Measurements from ENCODE around the gene RGS9. TPM values are rescaled to one million over a fixed set of nuclear protein-coding genes. Genes with fewer than 3 reads are reported as not detected.

The RGS9 gene
- total and polyA plus RNA-seq, 4 donors: 1.0 to 4.0 (median 2.1) TPM

DNA sequence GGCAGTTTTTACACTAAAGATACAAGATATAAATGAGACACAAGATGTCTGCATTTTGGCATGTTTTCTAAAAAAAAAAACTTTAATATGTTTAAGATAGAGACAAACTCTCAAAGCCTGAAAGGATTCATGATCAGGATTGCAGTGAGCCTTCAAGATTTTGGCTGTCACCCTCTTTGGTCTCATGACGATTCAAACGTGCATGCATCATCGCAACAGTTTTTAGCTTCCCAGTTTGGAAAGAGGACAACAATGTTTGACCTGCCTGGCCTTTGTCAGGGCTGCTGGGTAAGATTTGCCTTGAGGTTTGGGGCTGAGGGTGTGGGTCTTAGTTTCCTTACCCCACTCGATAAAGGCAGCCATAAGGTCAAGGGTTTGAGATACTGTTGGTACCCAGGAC lies 134.1 kb downstream of the RGS9 start:
- no peaks in the 10 kb centered on the region for H3K4me1 ChIP-seq (ENCODE audit: control insufficient read depth in 4 of 4, insufficient read depth in 4 of 4, low read length in 3 of 4)
- H3K9ac ChIP-seq (ENCODE audit: low read depth in 1 of 2, low read length in 2 of 2): no peak overlapping the region
- H3K27ac ChIP-seq (ENCODE audit: low read depth in 1 of 2, low read length in 2 of 2): no peak overlapping the region
- 87% methylated on average over 4 of the region's 4 CpGs for WGBS
- DNase-seq (ENCODE audit: low spot score): no peak
- no peak for TF ChIP-seq NR2F2 (IDR thresholded peaks at IDR 0.05)
- no peak for TF ChIP-seq RAD21 (IDR thresholded peaks at IDR 0.05)
- TF ChIP-seq EGR1 (IDR thresholded peaks at IDR 0.05; ENCODE audit: low read depth in 2 of 2): no peak
- TF ChIP-seq GABPA (IDR thresholded peaks at IDR 0.05 in 1 of 2, conservative IDR thresholded peaks at IDR 0.05 in 1 of 2): no peak
- TF ChIP-seq FOXA2 (IDR thresholded peaks at IDR 0.05): no peak
- TF ChIP-seq, protein P1, sequence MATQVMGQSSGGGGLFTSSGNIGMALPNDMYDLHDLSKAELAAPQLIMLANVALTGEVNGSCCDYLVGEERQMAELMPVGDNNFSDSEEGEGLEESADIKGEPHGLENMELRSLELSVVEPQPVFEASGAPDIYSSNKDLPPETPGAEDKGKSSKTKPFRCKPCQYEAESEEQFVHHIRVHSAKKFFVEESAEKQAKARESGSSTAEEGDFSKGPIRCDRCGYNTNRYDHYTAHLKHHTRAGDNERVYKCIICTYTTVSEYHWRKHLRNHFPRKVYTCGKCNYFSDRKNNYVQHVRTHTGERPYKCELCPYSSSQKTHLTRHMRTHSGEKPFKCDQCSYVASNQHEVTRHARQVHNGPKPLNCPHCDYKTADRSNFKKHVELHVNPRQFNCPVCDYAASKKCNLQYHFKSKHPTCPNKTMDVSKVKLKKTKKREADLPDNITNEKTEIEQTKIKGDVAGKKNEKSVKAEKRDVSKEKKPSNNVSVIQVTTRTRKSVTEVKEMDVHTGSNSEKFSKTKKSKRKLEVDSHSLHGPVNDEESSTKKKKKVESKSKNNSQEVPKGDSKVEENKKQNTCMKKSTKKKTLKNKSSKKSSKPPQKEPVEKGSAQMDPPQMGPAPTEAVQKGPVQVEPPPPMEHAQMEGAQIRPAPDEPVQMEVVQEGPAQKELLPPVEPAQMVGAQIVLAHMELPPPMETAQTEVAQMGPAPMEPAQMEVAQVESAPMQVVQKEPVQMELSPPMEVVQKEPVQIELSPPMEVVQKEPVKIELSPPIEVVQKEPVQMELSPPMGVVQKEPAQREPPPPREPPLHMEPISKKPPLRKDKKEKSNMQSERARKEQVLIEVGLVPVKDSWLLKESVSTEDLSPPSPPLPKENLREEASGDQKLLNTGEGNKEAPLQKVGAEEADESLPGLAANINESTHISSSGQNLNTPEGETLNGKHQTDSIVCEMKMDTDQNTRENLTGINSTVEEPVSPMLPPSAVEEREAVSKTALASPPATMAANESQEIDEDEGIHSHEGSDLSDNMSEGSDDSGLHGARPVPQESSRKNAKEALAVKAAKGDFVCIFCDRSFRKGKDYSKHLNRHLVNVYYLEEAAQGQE (IDR thresholded peaks at IDR 0.05): no peak
- TF ChIP-seq, protein P2, sequence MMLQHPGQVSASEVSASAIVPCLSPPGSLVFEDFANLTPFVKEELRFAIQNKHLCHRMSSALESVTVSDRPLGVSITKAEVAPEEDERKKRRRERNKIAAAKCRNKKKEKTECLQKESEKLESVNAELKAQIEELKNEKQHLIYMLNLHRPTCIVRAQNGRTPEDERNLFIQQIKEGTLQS (IDR thresholded peaks at IDR 0.05): no peak
- TF ChIP-seq HNF4G (IDR thresholded peaks at IDR 0.05): no peak
- TF ChIP-seq JUND (IDR thresholded peaks at IDR 0.05): no peak
- TF ChIP-seq, protein P3, sequence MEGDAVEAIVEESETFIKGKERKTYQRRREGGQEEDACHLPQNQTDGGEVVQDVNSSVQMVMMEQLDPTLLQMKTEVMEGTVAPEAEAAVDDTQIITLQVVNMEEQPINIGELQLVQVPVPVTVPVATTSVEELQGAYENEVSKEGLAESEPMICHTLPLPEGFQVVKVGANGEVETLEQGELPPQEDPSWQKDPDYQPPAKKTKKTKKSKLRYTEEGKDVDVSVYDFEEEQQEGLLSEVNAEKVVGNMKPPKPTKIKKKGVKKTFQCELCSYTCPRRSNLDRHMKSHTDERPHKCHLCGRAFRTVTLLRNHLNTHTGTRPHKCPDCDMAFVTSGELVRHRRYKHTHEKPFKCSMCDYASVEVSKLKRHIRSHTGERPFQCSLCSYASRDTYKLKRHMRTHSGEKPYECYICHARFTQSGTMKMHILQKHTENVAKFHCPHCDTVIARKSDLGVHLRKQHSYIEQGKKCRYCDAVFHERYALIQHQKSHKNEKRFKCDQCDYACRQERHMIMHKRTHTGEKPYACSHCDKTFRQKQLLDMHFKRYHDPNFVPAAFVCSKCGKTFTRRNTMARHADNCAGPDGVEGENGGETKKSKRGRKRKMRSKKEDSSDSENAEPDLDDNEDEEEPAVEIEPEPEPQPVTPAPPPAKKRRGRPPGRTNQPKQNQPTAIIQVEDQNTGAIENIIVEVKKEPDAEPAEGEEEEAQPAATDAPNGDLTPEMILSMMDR (IDR thresholded peaks at IDR 0.05; ENCODE audit: low read depth, low read length, missing input control): no peak
- TF ChIP-seq, protein P4, sequence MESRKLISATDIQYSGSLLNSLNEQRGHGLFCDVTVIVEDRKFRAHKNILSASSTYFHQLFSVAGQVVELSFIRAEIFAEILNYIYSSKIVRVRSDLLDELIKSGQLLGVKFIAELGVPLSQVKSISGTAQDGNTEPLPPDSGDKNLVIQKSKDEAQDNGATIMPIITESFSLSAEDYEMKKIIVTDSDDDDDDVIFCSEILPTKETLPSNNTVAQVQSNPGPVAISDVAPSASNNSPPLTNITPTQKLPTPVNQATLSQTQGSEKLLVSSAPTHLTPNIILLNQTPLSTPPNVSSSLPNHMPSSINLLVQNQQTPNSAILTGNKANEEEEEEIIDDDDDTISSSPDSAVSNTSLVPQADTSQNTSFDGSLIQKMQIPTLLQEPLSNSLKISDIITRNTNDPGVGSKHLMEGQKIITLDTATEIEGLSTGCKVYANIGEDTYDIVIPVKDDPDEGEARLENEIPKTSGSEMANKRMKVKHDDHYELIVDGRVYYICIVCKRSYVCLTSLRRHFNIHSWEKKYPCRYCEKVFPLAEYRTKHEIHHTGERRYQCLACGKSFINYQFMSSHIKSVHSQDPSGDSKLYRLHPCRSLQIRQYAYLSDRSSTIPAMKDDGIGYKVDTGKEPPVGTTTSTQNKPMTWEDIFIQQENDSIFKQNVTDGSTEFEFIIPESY (IDR thresholded peaks at IDR 0.05): no peak
- no peak for TF ChIP-seq SP1 (IDR thresholded peaks at IDR 0.05)
- TF ChIP-seq TAF1 (conservative IDR thresholded peaks at IDR 0.05): no peak
- no peak for TF ChIP-seq HNF4A (conservative IDR thresholded peaks at IDR 0.05)
- peaks cover 0 to 5% (median 0%) of the 10 kb centered on the region in 4 donors for H3K27me3 ChIP-seq (ENCODE audit: control insufficient read depth in 4 of 4, insufficient read depth in 4 of 4, low read length in 3 of 4)
- H3K4me3 ChIP-seq (ENCODE audit: low read depth in 1 of 3, low read length in 3 of 3): no peak overlapping the region
- no peaks in the 10 kb centered on the region for H3K36me3 ChIP-seq (ENCODE audit: control insufficient read depth in 4 of 4, insufficient read depth in 3 of 4, low read depth in 1 of 4, low read length in 3 of 4)
- H3K9me3 ChIP-seq (ENCODE audit: control insufficient read depth in 4 of 4, low read length in 3 of 4): peaks cover 0 to 4% (median under 1%) of the 10 kb centered on the region in 4 donors

Small RNA genes within 50 kb of the gene (small RNA-seq; reads per million reads assigned to genes)
- gene AC060771.1: not detected

Other genes with a start within 250 kb of the RGS9 start
- gene LRRC37A3, start 217.9 kb upstream of the RGS9 start, total RNA-seq: 1 to 10 TPM; 4.5 TPM
- 1 to 10 TPM in 1 of 2 donors, under 1 TPM in 1; 0.46 to 1.6 TPM for gene LRRC37A3, start 217.9 kb upstream of the RGS9 start, polyA plus RNA-seq
- 10 to 100 TPM; 26.5 to 40.5 TPM for gene GNA13, start 80.6 kb upstream of the RGS9 start, total RNA-seq
- 1 to 10 TPM; 7.6 to 8.8 TPM for gene GNA13, start 80.6 kb upstream of the RGS9 start, polyA plus RNA-seq

Data from liver (tissue), 10 donors.